ENCODE measurements around the gene LDLRAD1.

DNA sequence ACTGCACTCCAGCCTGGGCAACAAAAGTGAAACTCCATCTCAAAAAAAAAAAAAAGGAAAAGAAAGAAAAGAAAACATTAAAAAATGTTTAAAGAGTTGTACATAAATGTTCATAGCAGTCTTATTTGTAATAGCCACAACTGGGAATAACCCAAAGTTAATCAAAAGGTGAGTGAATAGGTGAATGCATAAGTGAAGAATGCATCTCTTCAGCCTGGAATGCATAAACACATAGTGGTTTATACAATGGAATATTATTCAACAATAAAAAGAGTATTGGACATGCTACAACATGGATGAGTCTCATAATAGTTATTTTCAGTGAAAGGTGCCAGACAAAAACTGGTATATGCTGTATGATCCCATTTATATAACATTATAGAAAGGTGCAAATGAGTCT lies 18.1 kb downstream of the LDLRAD1 start:
- TF ChIP-seq, protein P1, sequence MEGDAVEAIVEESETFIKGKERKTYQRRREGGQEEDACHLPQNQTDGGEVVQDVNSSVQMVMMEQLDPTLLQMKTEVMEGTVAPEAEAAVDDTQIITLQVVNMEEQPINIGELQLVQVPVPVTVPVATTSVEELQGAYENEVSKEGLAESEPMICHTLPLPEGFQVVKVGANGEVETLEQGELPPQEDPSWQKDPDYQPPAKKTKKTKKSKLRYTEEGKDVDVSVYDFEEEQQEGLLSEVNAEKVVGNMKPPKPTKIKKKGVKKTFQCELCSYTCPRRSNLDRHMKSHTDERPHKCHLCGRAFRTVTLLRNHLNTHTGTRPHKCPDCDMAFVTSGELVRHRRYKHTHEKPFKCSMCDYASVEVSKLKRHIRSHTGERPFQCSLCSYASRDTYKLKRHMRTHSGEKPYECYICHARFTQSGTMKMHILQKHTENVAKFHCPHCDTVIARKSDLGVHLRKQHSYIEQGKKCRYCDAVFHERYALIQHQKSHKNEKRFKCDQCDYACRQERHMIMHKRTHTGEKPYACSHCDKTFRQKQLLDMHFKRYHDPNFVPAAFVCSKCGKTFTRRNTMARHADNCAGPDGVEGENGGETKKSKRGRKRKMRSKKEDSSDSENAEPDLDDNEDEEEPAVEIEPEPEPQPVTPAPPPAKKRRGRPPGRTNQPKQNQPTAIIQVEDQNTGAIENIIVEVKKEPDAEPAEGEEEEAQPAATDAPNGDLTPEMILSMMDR (conservative IDR thresholded peaks at IDR 0.05; ENCODE audit: low read depth, low read length): no peak
- TF ChIP-seq EZH2 (IDR thresholded peaks at IDR 0.05; ENCODE audit: borderline replicate concordance, low read depth, low read length, poor library complexity, severe bottlenecking): no peak

All from A673 (cell line).